Measurements from ENCODE around the gene FAM193B. TPM values are rescaled to one million over a fixed set of nuclear protein-coding genes. Genes with fewer than 3 reads are reported as not detected.

FAM193B gene
- polyA plus RNA-seq, 2 of the 4 experiments (the other 2 are of a cell fraction) = 19.4 to 28.9 TPM

- no peak overlapping the region for H3K4me2 ChIP-seq
- no peak for TF ChIP-seq CEBPB (IDR thresholded peaks at IDR 0.05)
- no peak for TF ChIP-seq FOXS1 (CRISPR knock-in tag; IDR thresholded peaks at IDR 0.05)
- TF ChIP-seq JUNB (IDR thresholded peaks at IDR 0.05) = no peak
- no peak for TF ChIP-seq NFE2L2 (conservative IDR thresholded peaks at IDR 0.05; ENCODE audit: low read length)
- no peak for TF ChIP-seq MAFK (IDR thresholded peaks at IDR 0.05; ENCODE audit: partially characterized antibody)
- no peak for TF ChIP-seq KDM5A (IDR thresholded peaks at IDR 0.05)
- TF ChIP-seq EHF (CRISPR knock-in tag; IDR thresholded peaks at IDR 0.05) = no peak
- no peak for TF ChIP-seq ZSCAN20 (CRISPR knock-in tag; IDR thresholded peaks at IDR 0.05)
- no peak for TF ChIP-seq CTCF (IDR thresholded peaks at IDR 0.05)
- no peak for TF ChIP-seq ZNF302 (CRISPR knock-in tag; IDR thresholded peaks at IDR 0.05)
- TF ChIP-seq HOXA7 (CRISPR knock-in tag; IDR thresholded peaks at IDR 0.05) = no peak
- no peak for TF ChIP-seq RCOR1 (IDR thresholded peaks at IDR 0.05; ENCODE audit: low read depth, low read length)
- TF ChIP-seq POLR2A (IDR thresholded peaks at IDR 0.05; ENCODE audit: low read length) = no peak
- TF ChIP-seq CHD4 (IDR thresholded peaks at IDR 0.05; ENCODE audit: borderline replicate concordance) = no peak
- TF ChIP-seq ESRRA (IDR thresholded peaks at IDR 0.05; ENCODE audit: borderline replicate concordance, low read length) = no peak
- ChIA-PET CTCF (interaction anchor here (2.3 to 2.5 kb wide), 2 partner anchors 9 to 12 kb away, joined by 7 to 23 read pairs; no protein-coding TSS in a partner anchor), POLR2A (no interaction called here)
- H3K4me1 ChIP-seq = peaks cover 11% of the 10 kb centered on the region
- no peaks in the 10 kb centered on the region for H3K9me3 ChIP-seq
- ATAC-seq (no peak), DNase-seq (ENCODE audit: low read depth in 1 of 2, low spot score in 1 of 2) (no peak), FAIRE-seq (no peak)
- no peak overlapping the region for H3K27ac ChIP-seq
- WGBS (ENCODE audit: missing lambda C conversion rate) = 90% methylated on average over 15 of the region's 16 CpGs
- no peak overlapping the region for H3K4me3 ChIP-seq
Observed at GRCh38 chr5:177512736-177513380, 41.5 kb downstream of the FAM193B start.

GRCh38 chr5:177511796-177512675 lies 42.3 kb downstream of the FAM193B start:
- no peak for DNase-seq (ENCODE audit: low read depth in 1 of 2, low spot score in 1 of 2)
- TF ChIP-seq NR3C1 (IDR thresholded peaks at IDR 0.05) = no peak
- no peak for TF ChIP-seq ESRRA (IDR thresholded peaks at IDR 0.05; ENCODE audit: borderline replicate concordance, low read length)
- TF ChIP-seq NFE2L2 (conservative IDR thresholded peaks at IDR 0.05; ENCODE audit: low read length) = no peak
- TF ChIP-seq JUN (IDR thresholded peaks at IDR 0.05) = no peak
- no peak for TF ChIP-seq USF2 (IDR thresholded peaks at IDR 0.05)
- no peak for TF ChIP-seq TP53 (CRISPR knock-in tag; IDR thresholded peaks at IDR 0.05)
- TF ChIP-seq HDAC2 (IDR thresholded peaks at IDR 0.05) = no peak
- TF ChIP-seq CBX2 (IDR thresholded peaks at IDR 0.05; ENCODE audit: borderline replicate concordance, low read depth) = no peak
- TF ChIP-seq GATA3 (IDR thresholded peaks at IDR 0.05; ENCODE audit: borderline replicate concordance) = no peak
- TF ChIP-seq MYC (IDR thresholded peaks at IDR 0.05; ENCODE audit: borderline replicate concordance, low read length) = no peak
- no peak for TF ChIP-seq PBX3 (IDR thresholded peaks at IDR 0.05)
- WGBS (ENCODE audit: missing lambda C conversion rate) = 92% methylated on average over 34 of the region's 34 CpGs
- no peak overlapping the region for H3K4me3 ChIP-seq
- no peak for ATAC-seq
- H3K9me3 ChIP-seq = no peaks in the 10 kb centered on the region
- no peak overlapping the region for H3K27ac ChIP-seq
- ChIA-PET CTCF (interaction anchor here (0.9 to 4.3 kb wide), 6 partner anchors 8 to 57 kb away, joined by 3 to 40 read pairs (median 6); no protein-coding TSS in a partner anchor), POLR2A (no interaction called here)
- no peak for FAIRE-seq
- peaks cover 11% of the 10 kb centered on the region for H3K4me1 ChIP-seq
- no peak overlapping the region for H3K4me2 ChIP-seq

Measured in A549 (cell line).